ENCODE data around the gene ADAM15.

GRCh38 chr1:155076371-155076770, 25.3 kb downstream of the ADAM15 start:
- TF ChIP-seq EZH2phosphoT487 (IDR thresholded peaks at IDR 0.05; ENCODE audit: borderline replicate concordance) (no peak), CTCF (conservative IDR thresholded peaks at IDR 0.05; ENCODE audit: low read length) (no peak)

Measured in Loucy (cell line).